GM21529 (cell line): ENCODE data around the gene MIF4GD.
"Not testable (repeated sequence)": the region's sequence is repeated elsewhere in the genome, so short reads cannot be mapped to it uniquely, and the experiment has no call there.

Experiments used
- ATAC-seq: cut with Tn5 transposase; IDR thresholded peaks from one replicate; pipeline ENCODE4 v1.9.1; 2021; ENCODE audit not compliant: unreplicated experiment

Gene MIF4GD

DNA sequence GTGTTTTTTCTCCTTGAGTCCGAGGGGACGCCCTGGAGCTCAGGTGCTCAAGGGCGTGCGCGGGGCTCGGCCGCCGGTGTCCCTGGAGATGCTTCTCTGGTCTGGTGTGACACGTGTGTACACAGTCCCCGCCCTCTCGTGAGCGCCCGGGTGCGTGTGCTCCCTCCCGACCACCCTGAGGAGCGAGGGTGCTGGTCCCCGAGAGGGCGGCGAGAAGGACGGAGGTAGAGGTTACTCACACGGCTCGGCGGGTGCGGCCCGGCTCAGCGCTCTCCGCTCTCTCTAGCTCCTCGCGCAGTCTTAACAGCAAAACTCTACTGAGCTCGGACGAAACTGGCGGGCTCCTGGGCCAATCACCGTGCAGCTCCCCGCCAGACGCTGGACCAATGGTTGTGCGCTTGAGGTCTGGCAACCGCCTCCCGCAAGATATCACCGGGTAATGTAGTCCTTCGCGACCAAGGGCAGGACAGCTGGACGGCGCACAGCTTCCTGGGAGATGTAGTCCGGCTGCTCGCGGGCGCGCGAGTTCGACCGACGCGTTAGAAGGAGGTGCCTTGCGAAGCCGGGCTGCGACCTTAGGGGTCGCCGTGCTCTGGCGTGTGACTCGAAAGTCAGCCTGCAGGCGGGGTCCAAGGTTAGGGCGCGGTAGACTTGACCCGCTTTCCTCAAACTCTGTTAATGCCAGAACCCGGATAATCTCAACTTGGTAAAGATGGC is 18.2 kb upstream of the MIF4GD start, which contains the start of gene SLC25A19:
SLC25A19 (minus strand) TSS at position 319 of the 717 bp plus-strand sequence. CDS start 2,669 bp downstream, outside the sequence.
- peak; percentile 88 for ATAC-seq

DNA sequence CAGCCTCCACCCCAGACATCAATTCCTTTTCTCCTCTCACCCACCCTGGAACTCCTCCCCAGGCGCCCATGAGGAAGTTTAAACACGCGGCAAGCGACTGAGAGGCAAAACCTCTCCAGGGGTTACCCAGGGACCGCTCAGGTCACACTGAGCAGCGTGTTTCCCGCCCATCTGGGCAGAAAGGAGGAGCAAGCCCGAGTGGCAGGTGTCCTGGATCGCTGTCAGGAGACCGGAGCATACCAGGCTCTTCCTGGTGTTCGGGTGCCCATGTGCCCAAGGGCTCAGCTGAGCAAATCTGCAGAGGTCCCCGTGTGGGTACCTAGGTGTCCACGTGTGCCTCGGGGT is 17.7 kb upstream of the MIF4GD start:
- ATAC-seq = peak; percentile 15

DNA sequence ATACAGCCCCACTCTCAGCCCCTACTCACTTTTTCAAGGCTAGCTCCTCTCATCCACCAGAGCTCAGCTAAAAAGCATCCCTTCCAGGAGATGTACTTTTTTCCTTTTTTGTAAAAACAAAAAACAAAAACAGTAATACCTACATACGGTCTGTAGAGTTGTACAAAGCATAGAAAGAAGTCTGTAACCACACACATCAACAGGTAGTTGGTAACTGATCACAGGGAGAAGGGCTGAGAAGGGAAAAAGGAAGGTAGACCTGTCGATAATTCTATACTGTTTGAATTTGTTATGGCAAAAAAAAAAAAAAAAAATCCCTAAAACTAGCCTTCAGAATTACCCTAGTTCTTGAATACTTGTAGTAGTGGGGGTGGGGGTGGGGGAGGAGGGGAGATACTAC is 17.3 kb upstream of the MIF4GD start:
- no peak for ATAC-seq

DNA sequence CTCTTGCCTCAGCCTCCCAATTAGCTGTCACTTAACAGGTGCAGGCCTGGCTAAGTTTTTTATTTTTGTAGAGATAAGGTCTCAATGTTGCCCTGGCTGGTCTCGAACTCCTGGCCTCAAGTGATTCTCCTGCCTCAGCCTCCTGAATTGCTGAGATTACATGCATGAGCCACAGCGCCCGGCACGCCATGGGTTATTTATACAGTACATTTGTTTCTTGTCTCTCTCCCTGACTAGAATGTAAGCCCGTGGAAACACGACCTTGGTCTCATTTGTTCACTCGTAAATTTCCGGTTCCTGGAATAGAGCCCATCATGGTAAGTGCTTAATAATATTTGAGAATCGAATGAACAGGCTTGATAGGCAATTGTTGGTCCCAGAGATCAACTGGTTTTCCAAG is 16.2 kb upstream of the MIF4GD start:
- no peak for ATAC-seq

DNA sequence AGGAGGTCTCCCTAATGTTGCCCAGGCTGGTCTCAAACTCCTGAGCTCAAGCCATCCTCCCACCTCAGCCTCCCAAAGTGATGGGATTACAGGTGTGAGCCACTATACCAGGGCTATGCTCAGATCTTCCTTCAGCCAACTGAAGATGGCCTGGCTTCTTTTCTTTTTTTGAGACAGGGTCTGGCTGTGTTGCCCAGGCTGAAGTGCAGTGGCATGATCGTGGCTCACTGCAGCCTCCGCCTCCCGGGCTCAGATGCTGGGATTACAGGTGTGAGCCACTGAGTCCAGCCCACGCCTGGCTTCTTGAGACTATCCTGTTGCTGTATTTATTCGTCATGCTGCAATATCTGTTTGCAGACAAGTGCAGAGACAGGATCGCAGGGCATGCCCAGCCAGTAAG is 14.1 kb upstream of the MIF4GD start:
- no peak for ATAC-seq

DNA sequence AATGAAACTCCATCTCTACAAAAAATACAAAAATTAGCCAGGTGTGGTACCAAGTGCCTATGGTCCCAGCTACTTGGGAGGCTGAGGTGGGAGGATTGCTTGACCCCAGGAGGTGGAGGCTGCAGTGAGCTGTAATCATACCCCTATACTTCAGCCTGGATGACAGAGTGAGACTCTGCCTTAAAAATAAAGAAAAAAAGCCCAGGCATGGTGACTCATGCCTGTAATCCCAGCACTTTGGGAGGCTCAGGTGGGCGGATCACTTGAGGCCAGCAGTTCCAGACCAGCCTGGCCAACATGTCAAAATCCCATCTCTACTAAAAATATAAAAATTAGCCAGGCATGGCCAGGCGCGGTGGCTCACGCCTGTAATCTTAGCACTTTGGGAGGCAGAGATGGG is 9.2 kb upstream of the MIF4GD start:
- not testable (repeated sequence) for ATAC-seq

DNA sequence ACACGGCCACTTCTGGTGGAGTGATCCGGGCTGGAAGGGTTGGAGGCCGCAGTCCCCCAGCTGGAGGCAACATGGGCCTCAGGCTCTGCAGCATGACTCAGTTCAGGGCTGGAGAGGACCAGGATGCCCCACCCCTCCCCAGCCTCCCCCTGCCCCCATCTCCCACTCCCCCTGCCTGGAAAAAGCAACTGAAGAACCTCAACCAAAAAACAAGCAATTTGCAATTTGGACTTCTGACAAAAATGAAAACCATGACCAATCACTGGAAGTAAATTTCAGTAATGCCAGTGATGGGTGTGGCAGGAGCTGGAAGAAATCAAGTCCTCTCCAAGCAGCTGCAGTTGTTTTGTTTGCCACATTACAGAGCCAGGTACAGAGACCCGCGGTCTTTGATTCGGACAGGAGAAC is 6.6 kb upstream of the MIF4GD start:
- no peak for ATAC-seq

DNA sequence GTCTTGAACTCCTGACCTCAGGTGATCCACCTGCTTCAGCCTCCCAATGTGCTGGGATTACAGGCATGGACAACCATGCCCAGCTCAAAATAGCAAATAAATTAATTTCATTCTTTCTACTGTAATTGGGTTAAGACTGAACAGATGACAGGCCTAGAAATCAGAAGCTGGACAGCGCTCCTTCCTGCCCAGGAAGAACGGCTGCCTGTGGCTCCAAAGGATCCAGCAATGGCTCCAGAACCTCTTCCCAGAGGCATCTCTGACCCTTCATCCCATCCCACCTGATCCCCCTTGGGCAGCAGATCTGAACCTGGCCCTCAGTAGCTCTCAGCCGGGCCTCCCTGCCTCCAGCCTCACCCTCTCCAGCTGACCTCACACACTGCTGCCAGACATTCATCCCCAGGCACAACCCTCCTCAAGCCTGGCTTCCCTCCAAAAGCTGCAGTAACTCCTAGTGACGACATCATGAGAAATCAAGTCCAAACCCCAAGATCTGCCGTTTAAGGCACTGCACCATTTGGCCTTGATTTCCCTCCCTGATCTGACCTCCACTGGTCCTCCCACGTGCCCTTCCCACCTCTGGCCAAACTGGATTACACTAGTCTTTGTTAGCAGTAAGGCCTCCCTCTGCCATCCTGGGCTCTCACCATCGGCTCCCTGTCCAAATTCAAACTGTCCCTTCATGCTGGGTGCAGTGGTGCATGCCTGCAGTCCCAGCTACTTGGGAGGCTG is 3.1 kb upstream of the MIF4GD start:
- ATAC-seq = no peak

DNA sequence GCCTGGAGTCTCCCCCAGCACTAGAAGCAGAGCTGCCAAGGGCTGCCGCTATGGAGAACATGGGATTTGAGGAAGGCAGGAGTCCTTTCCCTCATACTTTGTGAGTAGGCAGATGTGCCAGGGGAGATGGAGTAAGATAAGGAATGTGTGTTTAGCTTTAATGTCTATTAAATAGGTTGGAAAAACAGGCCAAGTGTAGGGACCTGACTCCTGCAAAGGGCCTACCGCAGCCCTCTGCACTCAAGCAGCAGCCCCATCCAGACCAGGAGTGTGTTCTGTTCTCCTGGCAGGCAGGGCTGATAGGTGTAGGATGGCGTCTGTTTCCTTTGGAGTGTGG is 1.8 kb upstream of the MIF4GD start:
- no peak for ATAC-seq

DNA sequence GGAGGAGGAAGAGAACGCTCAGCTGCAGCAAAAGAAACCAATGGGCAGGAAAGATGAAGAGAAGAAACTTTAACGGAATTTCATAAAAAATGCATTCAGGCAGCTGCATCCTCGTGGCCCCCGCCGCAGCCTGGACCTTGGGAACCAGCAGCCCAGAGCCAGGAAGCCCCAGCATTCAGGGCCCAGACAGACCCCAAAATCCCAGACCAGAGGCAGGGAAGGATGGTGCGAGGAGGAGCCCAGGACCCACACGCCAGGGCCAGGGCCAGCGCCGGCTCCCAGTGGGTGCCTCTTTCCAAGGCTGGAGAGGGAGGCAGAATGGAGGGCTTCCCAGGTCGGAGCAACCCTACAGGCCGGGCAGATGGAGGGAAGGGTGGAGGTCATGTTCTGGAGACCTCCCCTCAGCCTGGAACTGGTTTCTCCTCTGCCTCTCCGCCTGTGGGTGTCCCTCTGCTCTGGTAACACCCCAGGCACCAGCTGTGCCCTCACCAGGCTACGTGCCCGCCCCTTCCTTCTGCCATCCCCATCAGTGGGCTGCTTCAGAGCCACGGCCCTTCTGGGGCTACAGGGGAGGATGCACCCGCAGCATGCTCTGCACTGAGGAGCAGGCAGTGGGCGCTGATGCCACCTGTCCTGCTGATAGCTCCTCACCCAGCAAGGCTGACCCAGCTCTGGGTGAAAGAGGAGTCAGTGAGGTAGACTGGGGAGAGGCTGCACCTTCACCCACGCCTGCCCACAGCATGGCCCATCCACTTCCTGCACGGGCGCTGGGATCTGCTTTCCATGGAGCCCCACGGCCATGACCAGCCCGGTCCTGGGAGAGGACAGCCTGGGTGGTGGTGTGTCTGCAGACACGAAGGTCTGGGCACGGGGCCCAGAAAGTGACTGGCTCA is 1.2 kb upstream of the MIF4GD start:
- ATAC-seq = no peak

DNA sequence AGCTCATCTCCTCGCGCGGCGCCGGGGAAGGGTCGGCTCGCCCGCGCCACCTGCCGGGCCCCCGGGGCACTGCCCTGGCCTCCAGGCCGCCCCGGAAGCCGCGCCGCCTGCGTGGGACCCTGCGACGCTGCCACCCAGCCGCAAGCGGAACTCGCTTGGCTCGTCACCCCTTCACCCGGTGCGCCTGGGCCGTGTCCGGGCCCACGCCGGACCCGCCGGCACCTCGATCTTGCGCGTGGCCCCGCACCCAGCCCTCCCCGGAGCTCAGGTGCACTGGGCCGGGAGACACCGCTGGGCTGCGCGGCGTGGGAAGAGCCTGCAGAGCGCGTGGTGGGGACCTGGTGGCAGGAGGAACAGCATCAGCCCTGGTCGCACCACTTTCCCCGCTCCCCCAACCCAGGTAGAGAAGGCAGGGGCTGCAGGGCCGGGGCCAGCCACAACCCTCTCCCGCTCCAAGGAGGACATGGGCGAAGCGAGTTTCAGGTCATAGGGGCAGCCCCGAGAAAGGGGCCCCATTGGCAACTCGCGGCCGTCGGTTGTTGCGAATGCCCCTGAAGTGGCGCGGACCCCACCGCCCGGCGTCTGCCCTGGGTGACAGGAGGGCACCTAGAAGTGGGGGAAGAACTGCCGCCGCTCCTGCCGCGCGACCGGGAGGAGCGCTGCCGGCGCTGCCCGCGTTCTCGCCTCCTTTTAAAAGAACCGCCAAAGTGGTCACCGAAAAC is 363 bp upstream of the MIF4GD start:
- ATAC-seq = peak; percentile 60

DNA sequence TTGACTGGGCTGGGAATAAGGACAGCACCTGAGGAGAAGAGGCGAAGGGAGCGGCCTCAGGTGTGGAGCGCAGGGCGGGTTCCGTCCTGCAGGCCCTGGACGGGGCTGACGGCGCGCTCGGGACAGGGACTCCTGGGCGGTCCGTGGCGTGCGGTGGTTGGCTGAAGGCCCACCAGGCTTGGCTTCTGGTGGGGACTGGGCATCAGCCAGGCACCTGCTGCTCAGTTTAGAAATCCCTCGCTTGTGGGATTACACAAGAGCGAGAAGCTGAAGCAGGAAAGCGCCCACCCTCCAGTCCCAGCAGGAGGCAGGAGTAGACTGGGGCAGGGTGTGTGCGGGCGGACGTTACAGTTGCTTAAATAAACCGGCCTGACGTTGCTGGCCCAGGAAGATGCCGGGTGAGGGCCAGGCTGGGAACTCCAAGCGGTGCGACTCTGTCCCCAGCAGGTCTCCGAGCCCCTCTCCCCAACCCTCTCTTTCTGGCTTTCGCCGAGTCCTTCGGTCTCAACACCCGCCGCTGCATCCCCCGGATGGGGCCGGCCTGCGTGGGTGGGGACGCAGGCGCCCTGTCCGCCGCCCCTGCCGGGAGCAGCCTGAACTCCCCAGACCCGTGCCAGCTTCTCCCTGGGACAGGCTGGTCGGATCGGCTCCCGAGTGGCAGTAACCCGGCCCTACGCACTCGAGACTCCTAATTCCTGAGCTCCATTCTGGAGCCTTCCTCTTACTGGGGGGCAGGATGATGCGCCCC is 639 bp downstream of the MIF4GD start:
- peak; percentile 38 for ATAC-seq

DNA sequence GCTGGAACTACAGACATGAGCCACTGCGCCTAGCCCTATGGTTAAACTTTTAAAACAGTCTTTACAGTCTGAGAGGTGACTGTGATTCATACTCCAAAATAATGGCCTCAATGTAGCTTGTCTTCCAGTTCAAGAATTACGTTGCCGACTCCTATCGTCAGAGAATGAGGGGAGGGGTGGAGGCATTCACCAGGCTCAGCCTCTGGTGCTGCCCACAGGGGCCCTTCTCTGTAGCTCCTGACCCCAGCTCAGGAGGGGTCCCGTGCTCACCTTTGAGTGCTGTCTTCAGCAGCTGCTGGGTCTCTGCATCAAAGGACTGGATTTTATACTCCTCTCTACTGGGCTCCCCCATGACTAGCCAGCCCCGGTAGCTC is 1.2 kb downstream of the MIF4GD start:
- no peak for ATAC-seq

DNA sequence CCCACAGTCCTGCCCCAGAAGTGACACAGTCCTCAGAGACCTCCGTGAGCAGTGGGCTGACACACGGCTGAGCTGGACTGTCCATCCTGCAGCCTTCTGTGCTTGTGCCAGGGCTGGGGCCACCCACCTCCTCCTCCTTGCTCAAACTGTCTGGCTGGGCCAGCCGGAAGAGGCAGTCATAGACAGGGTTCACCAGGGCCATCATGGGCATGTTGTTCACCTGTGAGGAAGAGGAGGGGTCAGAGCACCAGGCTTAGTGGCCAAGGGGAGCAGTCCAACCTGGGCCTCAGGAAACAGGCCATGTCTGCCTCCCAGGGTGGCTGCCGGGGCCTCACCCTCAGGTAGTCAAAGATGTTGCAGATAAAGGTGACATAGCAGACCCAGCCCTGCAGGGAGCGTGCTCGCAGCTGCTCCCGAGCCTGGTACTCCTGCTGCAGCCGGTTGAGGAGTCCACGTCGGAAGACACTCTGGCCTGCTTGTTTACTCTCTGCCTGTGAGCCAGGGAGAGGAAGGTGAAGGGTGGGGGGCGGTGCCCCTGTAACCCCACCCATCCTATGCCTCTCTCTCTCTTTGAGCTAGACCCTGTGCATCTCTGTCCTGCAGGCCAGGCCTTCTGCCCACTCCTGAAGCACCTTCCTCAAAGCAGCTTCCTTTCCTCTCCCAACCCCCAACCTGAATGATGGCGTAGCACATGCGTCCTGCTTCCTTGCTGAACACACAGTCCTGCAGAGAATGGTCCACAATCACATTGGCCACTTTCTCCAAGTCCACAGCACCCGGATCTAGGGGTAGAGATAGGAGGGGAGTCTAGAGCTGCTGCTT is 3.4 kb downstream of the MIF4GD start:
- no peak for ATAC-seq

DNA sequence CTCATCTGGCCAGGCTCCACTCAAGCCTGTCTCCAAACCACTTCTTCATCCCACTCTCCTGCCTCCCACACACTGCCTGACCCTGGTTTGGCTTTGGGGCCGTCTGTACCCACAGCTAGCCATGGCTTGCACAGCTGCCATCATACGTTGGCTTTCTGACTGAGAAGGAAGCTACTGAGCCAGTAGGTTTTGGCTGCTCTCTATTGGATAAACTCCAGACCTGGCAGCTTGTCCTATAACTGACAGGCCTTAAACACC is 3.9 kb downstream of the MIF4GD start:
- no peak for ATAC-seq

DNA sequence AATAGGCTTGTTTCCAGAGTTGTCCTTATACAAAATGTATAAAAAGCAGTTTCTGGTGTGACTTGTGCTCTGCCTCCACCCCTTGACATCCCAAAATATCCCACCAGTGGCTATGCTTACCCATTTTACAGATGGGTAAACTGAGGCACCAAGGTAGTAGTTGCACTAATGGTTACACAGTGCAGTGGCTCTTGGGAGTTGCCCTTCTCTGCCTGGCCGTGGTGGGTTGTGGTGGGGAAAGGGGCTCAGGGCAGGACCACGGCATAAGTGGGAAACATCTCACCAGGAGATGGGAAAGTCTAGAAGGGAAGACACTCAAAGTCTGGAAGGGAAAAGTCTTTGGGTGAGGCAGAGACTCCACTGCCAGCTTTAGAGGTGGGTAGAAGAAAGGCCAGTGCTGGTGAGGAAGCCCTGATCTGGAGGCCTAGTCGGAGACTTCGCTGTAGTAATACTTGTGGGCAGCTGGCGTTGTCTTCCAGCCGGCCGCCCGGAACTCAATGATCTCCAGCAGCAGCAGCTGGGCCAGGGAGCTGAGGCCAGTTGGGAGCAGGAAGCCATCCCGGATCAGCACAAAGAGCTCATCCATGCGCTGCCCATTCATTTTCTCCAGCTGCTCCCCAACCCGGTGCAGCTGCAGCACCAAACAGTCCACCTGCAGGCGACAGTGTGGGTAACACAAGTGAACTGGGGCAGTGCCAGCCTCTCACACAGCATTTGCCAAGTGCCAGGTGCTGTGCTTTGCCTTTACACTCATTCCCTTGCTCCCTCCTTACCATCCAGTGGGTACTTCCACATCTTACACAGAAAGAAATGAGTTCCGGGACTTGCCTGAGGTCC is 4.5 kb downstream of the MIF4GD start:
- ATAC-seq = no peak

DNA sequence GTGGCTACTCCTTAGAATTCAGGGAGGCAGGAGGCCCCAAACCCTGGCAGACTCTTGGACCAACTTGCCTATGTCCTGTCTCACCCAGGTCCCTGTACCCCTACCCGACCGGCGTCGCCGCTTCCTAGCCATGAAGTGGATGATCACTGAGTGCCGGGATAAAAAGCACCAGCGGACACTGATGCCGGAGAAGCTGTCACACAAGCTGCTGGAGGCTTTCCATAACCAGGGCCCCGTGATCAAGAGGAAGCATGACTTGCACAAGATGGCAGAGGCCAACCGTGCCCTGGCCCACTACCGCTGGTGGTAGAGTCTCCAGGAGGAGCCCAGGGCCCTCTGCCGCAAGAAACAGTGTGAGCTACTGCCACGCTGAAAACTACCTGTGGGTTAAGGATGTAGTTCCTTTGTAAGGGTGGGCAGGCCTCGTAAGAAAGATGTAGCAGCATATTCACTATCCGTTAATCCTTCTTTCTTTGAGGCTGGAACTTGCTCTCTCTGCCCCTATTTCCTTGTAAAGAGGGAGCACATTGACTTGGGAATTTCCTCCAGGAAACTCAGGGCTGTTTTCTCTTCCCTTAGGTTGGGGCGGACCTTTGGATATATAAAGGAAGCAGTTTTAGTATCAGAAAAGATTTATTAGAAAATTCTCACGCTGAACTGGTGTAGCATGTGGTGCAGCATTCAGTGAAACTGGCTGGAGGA is 5.3 kb downstream of the MIF4GD start:
- ATAC-seq = no peak

DNA sequence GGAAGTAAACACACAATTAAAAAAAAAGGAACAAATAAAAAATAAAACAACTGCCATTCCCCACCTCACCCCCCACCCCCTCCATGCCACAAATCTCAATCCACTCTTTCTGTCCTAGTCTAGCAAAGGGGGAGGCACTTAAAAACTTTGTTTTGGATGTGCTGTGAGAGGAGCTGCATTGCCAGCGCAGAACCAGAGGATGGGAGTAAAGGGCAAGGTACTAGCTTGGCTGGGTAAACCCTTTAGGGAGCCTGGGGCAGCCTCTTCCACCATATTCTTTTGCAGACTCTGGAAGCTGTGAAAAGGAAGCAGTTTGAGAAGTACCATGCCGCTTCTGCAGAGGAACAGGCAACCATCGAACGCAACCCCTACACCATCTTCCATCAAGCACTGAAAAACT is 8.0 kb downstream of the MIF4GD start:
- ATAC-seq = no peak
